H9 (cell line): ENCODE results near the gene CRCP. TPM values are rescaled to one million over a fixed set of nuclear protein-coding genes. Genes with fewer than 3 reads are reported as not detected.

ENCODE experiments used
- DNase-seq: peaks from one replicate; pipeline ENCODE4 v3.0.0-alpha.2; 2017
- H2AFZ ChIP-seq: one replicate; pipeline ENCODE4 v1.6.1; 2013; ENCODE audit warnings: mild to moderate bottlenecking, low read length, control low read depth, moderate library complexity
- H2AK5ac ChIP-seq: 2 replicates; pipeline ENCODE4 v1.6.1; 2013; ENCODE audit warnings: low read length, control low read depth, mixed read lengths; ENCODE audit not compliant: insufficient read length
- H2BK120ac ChIP-seq: one replicate; pipeline ENCODE4 v1.6.1; 2013; ENCODE audit warnings: low read depth, mild to moderate bottlenecking, low read length, control low read depth, inconsistent platforms; ENCODE audit not compliant: poor library complexity, severe bottlenecking
- H2BK12ac ChIP-seq: 2 replicates; pipeline ENCODE4 v1.6.1; 2013; ENCODE audit warnings: low read length, control low read depth, mixed read lengths, low read depth; ENCODE audit not compliant: insufficient read length
- H2BK15ac ChIP-seq: 2 replicates; pipeline ENCODE4 v1.6.1; 2013; ENCODE audit warnings: low read depth, low read length, control low read depth
- H2BK20ac ChIP-seq: one replicate; pipeline ENCODE4 v1.6.1; 2013; ENCODE audit warnings: low read depth, mild to moderate bottlenecking, low read length, control low read depth, inconsistent platforms; ENCODE audit not compliant: poor library complexity, severe bottlenecking
- H2BK5ac ChIP-seq: 2 replicates; pipeline ENCODE4 v1.6.1; 2013; ENCODE audit warnings: low read length, control low read depth, mixed read lengths; ENCODE audit not compliant: insufficient read length
- H3K14ac ChIP-seq: 2 replicates; pipeline ENCODE4 v1.6.1; 2013; ENCODE audit warnings: low read length, control low read depth; ENCODE audit not compliant: insufficient read depth
- H3K18ac ChIP-seq: 2 replicates; pipeline ENCODE4 v1.6.1; 2013; ENCODE audit warnings: low read depth, mild to moderate bottlenecking, mixed read lengths, low read length, control low read depth; ENCODE audit not compliant: insufficient read length
- H3K23ac ChIP-seq: 2 replicates; pipeline ENCODE4 v1.6.1; 2013; ENCODE audit warnings: low read length, control low read depth, mixed read lengths, low read depth; ENCODE audit not compliant: insufficient read length
- H3K23me2 ChIP-seq: 2 replicates; pipeline ENCODE4 v1.6.1; 2013; ENCODE audit warnings: low read depth, mild to moderate bottlenecking, mixed read lengths, low read length, control low read depth; ENCODE audit not compliant: insufficient read length, poor library complexity, severe bottlenecking
- H3K27ac ChIP-seq: 2 replicates; pipeline ENCODE4 v1.5.1; 2013; ENCODE audit warnings: low read length, control low read depth, mixed read lengths, low read depth; ENCODE audit not compliant: insufficient read length
- H3K27me3 ChIP-seq: 2 replicates; pipeline ENCODE4 v1.6.1; 2013; ENCODE audit warnings: low read length, control low read depth, inconsistent platforms; ENCODE audit not compliant: insufficient read depth
- H3K4ac ChIP-seq: 2 replicates; pipeline ENCODE4 v1.6.1; 2013; ENCODE audit warnings: low read depth, mild to moderate bottlenecking, control low read depth, inconsistent platforms, low read length, moderate library complexity
- H3K4me1 ChIP-seq: 2 replicates; pipeline ENCODE4 v1.6.1; 2013; ENCODE audit warnings: low read length, control low read depth, inconsistent platforms; ENCODE audit not compliant: insufficient read depth
- H3K4me2 ChIP-seq: 2 replicates; pipeline ENCODE4 v1.6.1; 2013; ENCODE audit warnings: low read length, control low read depth, mixed read lengths; ENCODE audit not compliant: insufficient read length, insufficient read depth
- H3K56ac ChIP-seq: 2 replicates; pipeline ENCODE4 v1.6.1; 2013; ENCODE audit warnings: low read depth, mild to moderate bottlenecking, mixed read lengths, low read length, control low read depth; ENCODE audit not compliant: insufficient read length
- H3K79me1 ChIP-seq: 2 replicates; pipeline ENCODE4 v1.6.1; 2013; ENCODE audit warnings: low read depth, mild to moderate bottlenecking, moderate library complexity, low read length, control low read depth, inconsistent platforms; ENCODE audit not compliant: insufficient read depth, poor library complexity, severe bottlenecking
- H3K79me2 ChIP-seq: 2 replicates; pipeline ENCODE4 v1.6.1; 2013; ENCODE audit warnings: low read length, control low read depth, inconsistent platforms; ENCODE audit not compliant: insufficient read depth
- H3K9ac ChIP-seq: 2 replicates; pipeline ENCODE4 v1.6.1; 2013; ENCODE audit warnings: low read length, control low read depth, mixed read lengths; ENCODE audit not compliant: insufficient read length; ENCODE audit errors: extremely low read depth
- H3K9me3 ChIP-seq: one replicate; pipeline ENCODE4 v1.6.1; 2013; ENCODE audit warnings: low read depth, low read length, inconsistent platforms; ENCODE audit not compliant: control insufficient read depth
- H3T11ph ChIP-seq: one replicate; pipeline ENCODE4 v1.6.1; 2013; ENCODE audit warnings: mild to moderate bottlenecking, low read length, control low read depth, inconsistent platforms
- H4K20me1 ChIP-seq: one replicate; pipeline ENCODE4 v1.6.1; 2013; ENCODE audit not compliant: control insufficient read depth, insufficient read length, insufficient read depth
- H4K5ac ChIP-seq: 2 replicates; pipeline ENCODE4 v1.6.1; 2013; ENCODE audit warnings: low read depth, mild to moderate bottlenecking, mixed read lengths, low read length, control low read depth; ENCODE audit not compliant: insufficient read length
- H4K8ac ChIP-seq: replicated peaks from 2 replicates; pipeline ENCODE4 v1.6.1; 2013; ENCODE audit warnings: low read length, control low read depth, mixed read lengths, low read depth; ENCODE audit not compliant: insufficient read length
- H4K91ac ChIP-seq: 2 replicates; pipeline ENCODE4 v1.6.1; 2013; ENCODE audit warnings: low read depth, mild to moderate bottlenecking, moderate library complexity, mixed read lengths, low read length, control low read depth; ENCODE audit not compliant: insufficient read length
- H3K27ac Mint-ChIP-seq, 3 experiments: 2 replicates in 2 of 3; 3 replicates in 1 of 3; pipeline ENCODE4 v1.8.0; 2020 to 2021; ENCODE audit warnings: mixed read lengths in 3 of 3, mild to moderate bottlenecking in 1 of 3, moderate library complexity in 1 of 3
- H3K27me3 Mint-ChIP-seq: 2 replicates; pipeline ENCODE4 v1.8.0; 2021; ENCODE audit warnings: low read depth, mild to moderate bottlenecking, moderate library complexity, mixed read lengths
- H3K36me3 Mint-ChIP-seq, 3 experiments: 2 replicates in 2 of 3; 3 replicates in 1 of 3; pipeline ENCODE4 v1.8.0; 2020 to 2021; ENCODE audit warnings: low read depth in 3 of 3, mixed read lengths in 3 of 3; ENCODE audit not compliant: insufficient read depth in 1 of 3
- H3K4me1 Mint-ChIP-seq, 2 experiments: 2 replicates each; pipeline ENCODE4 v1.8.0; 2020; ENCODE audit warnings: mixed read lengths in 2 of 2
- H3K4me3 Mint-ChIP-seq, 2 experiments: 2 replicates in 1 of 2; 3 replicates in 1 of 2; pipeline ENCODE4 v1.8.0; 2020 to 2021; ENCODE audit warnings: mild to moderate bottlenecking in 2 of 2, mixed read lengths in 2 of 2, moderate library complexity in 1 of 2
- H3K9me3 Mint-ChIP-seq, 2 experiments: 2 replicates in 1 of 2; 3 replicates in 1 of 2; pipeline ENCODE4 v1.8.0; 2020; ENCODE audit warnings: mild to moderate bottlenecking in 2 of 2, mixed read lengths in 2 of 2, moderate library complexity in 1 of 2
- WGBS: extraction: QIAGEN DNeasy Blood & Tissue Kit; methylation state at CpG from one replicate; pipeline ENCODE4 v1.1.7; 2013; ENCODE audit warnings: missing lambda C conversion rate, low lambda C conversion rate, mixed read lengths; ENCODE audit not compliant: insufficient read length; ENCODE audit errors: extremely low coverage; 5-methylcytosine and 5-hydroxymethylcytosine counted together
- total RNA-seq: library from RNA; stranded (reverse); gene quantifications from 2 replicates; pipeline ENCODE4 v1.2.1, GENCODE V29; 2021
- TF ChIP-seq, protein P1 (sequence below): fragments of 200-600 bp; sonication (generic); conservative IDR thresholded peaks from 3 replicates; pipeline ENCODE4 v1.8.0; 2021; ENCODE audit warnings: antibody characterized with exemption, mild to moderate bottlenecking

CRCP gene
- total RNA-seq, 1 experiment from 2014 or later: 39.0 TPM

DNA sequence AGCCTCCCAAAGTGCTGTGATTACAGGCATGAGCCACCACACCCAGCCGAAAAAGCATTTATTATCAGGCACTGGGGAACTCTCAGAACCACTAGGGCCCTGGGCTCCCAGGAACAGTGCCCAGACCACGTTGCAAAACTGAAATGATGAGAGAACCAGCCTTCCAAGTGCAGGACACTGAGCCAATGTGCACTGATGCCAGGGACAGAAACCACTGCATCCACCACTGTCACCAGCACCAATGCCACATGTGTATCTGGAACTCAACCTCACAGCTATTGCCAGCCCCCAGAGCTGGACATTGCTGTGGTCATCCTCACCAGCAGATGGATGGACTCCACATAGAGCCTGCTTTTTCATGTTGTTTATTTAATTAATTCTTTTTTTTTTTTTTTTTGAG lies 62.3 kb downstream of the CRCP start:
- Histone ChIP-seq H3T11ph (no peak overlapping the region), H2BK5ac (no peak overlapping the region), H3K56ac (no peak overlapping the region), H3K9ac (no peak overlapping the region), H3K4me1 (no peaks in the 10 kb centered on the region), H3K27me3 (no peaks in the 10 kb centered on the region), H4K5ac (no peak overlapping the region), H2BK12ac (no peak overlapping the region), H2BK20ac (no peak overlapping the region), H2BK15ac (no peak overlapping the region), H3K14ac (no peak overlapping the region), H4K91ac (no peak overlapping the region), H3K4me2 (no peak overlapping the region), H3K23me2 (no peaks in the 10 kb centered on the region), H3K18ac (no peak overlapping the region), H3K79me2 (no peaks in the 10 kb centered on the region), H3K79me1 (no peaks in the 10 kb centered on the region), H3K9me3 (no peaks in the 10 kb centered on the region), H4K8ac (no peak overlapping the region), H3K23ac (no peak overlapping the region), H2AK5ac (no peak overlapping the region), H3K4ac (no peak overlapping the region), H2BK120ac (no peak overlapping the region), H4K20me1 (no peaks in the 10 kb centered on the region), H3K27ac (no peak overlapping the region), H2AFZ (no peak overlapping the region)
- H3K27ac Mint-ChIP-seq: no peak overlapping the region
- no CpG with 5 or more reads among the region's 2 CpGs for WGBS
- peaks cover 2% of the 10 kb centered on the region; the same call in 1 of the 2 replicates for H3K27me3 Mint-ChIP-seq
- H3K9me3 Mint-ChIP-seq: peaks cover 3 to 4% of the 10 kb centered on the region in 2 experiments; a peak in 3 of 5 replicates
- no peak for DNase-seq
- no peak overlapping the region for H3K4me3 Mint-ChIP-seq
- TF ChIP-seq, protein P1, sequence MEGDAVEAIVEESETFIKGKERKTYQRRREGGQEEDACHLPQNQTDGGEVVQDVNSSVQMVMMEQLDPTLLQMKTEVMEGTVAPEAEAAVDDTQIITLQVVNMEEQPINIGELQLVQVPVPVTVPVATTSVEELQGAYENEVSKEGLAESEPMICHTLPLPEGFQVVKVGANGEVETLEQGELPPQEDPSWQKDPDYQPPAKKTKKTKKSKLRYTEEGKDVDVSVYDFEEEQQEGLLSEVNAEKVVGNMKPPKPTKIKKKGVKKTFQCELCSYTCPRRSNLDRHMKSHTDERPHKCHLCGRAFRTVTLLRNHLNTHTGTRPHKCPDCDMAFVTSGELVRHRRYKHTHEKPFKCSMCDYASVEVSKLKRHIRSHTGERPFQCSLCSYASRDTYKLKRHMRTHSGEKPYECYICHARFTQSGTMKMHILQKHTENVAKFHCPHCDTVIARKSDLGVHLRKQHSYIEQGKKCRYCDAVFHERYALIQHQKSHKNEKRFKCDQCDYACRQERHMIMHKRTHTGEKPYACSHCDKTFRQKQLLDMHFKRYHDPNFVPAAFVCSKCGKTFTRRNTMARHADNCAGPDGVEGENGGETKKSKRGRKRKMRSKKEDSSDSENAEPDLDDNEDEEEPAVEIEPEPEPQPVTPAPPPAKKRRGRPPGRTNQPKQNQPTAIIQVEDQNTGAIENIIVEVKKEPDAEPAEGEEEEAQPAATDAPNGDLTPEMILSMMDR: no peak
- H3K4me1 Mint-ChIP-seq: peaks cover 4 to 7% of the 10 kb centered on the region in 2 experiments; a peak in 3 of 4 replicates
- H3K36me3 Mint-ChIP-seq: peaks cover 0 to 4% (median 0%) of the 10 kb centered on the region in 3 experiments; a peak in 4 of 7 replicates
